ENCODE results near the gene PASD1.

- no peak for TF ChIP-seq PAX5 (IDR thresholded peaks at IDR 0.05; ENCODE audit: insufficient read depth, low read length, severe bottlenecking)
- no peak for TF ChIP-seq POLR2A (IDR thresholded peaks at IDR 0.05; ENCODE audit: low read depth, low read length)
- no peak for TF ChIP-seq TAF1 (IDR thresholded peaks at IDR 0.05; ENCODE audit: low read depth, low read length)
- TF ChIP-seq POLR2AphosphoS5 (IDR thresholded peaks at IDR 0.05; ENCODE audit: low read depth, low read length), result no peak
- no peak for TF ChIP-seq SPI1 (IDR thresholded peaks at IDR 0.05; ENCODE audit: low read depth, low read length)
- TF ChIP-seq POU2F2 (IDR thresholded peaks at IDR 0.05; ENCODE audit: low read depth, low read length), result no peak
Observed at GRCh38 chrX:151680805-151681204, 117.3 kb downstream of the PASD1 start.
